ENCODE measurements around the gene KRABD2.

The KRABD2 gene

GRCh38 chr17:8327303-8327649 lies 49.2 kb downstream of the KRABD2 start:
- in situ Hi-C loops (cut with MboI; ENCODE audit: low pct_unique_long_range_greater_than_20kb, low sequenced_read_pairs, unreplicated experiment) = no loop called here
- no peak for DNase-seq (ENCODE audit: low spot score)
- TF ChIP-seq CTCF (IDR thresholded peaks at IDR 0.05; ENCODE audit: extremely low read depth, insufficient read depth, missing control alignments) = no peak

All from GM13977 (cell line).